Thymus (tissue), 14 donors: Measurements from ENCODE around the gene DCHS1. TPM values are rescaled to one million over a fixed set of nuclear protein-coding genes. Genes with fewer than 3 reads are reported as not detected.
A peak's percentile ranks its signal among the peaks of the same experiment; 100 is the strongest.
"Not testable (repeated sequence)": the region's sequence is repeated elsewhere in the genome, so short reads cannot be mapped to it uniquely, and the experiment has no call there.

Experiments
- DNase-seq, 9 donors: peaks; one replicate each; pipeline ENCODE4 v3.0.0-alpha.2; 2013; ENCODE audit warnings: low spot score in 9 of 9, low read depth in 6 of 9, missing footprints in 1 of 9
- H3K27ac ChIP-seq, 2 donors: one replicate each; pipeline ENCODE4 v1.5.1; 2013; ENCODE audit warnings: control low read depth in 1 of 2, low read depth in 1 of 2, low read length in 1 of 2, mild to moderate bottlenecking in 1 of 2, moderate library complexity in 1 of 2
- H3K27me3 ChIP-seq, 2 donors: one replicate each; pipeline ENCODE4 v1.5.1; 2013; ENCODE audit warnings: low read length in 1 of 2; ENCODE audit not compliant: control insufficient read depth in 2 of 2, insufficient read depth in 1 of 2
- H3K36me3 ChIP-seq, 2 donors: one replicate each; pipeline ENCODE4 v1.5.1; 2013; ENCODE audit warnings: low read length in 1 of 2, mild to moderate bottlenecking in 1 of 2, moderate library complexity in 1 of 2; ENCODE audit not compliant: control insufficient read depth in 2 of 2, insufficient read depth in 2 of 2
- H3K4me1 ChIP-seq, 2 donors: one replicate each; pipeline ENCODE4 v1.5.1; 2013; ENCODE audit warnings: low read length in 2 of 2; ENCODE audit not compliant: control insufficient read depth in 2 of 2, insufficient read depth in 2 of 2
- H3K4me3 ChIP-seq, 2 donors: one replicate each; pipeline ENCODE4 v1.5.1; 2013; ENCODE audit warnings: low read length in 2 of 2, control low read depth in 1 of 2, mild to moderate bottlenecking in 1 of 2
- H3K9me3 ChIP-seq, 2 donors: one replicate each; pipeline ENCODE4 v1.5.1; 2013; ENCODE audit warnings: low read length in 1 of 2, mild to moderate bottlenecking in 1 of 2; ENCODE audit not compliant: control insufficient read depth in 2 of 2, insufficient read depth in 1 of 2
- WGBS: extraction: QIAGEN DNeasy Blood & Tissue Kit; methylation state at CpG from one replicate; pipeline ENCODE4 v1.1.7; 2013; 5-methylcytosine and 5-hydroxymethylcytosine counted together
- long read RNA-seq, 10 donors: transcript quantifications; one replicate each; lab custom pipeline, GENCODE V29; 2026
- polyA plus RNA-seq: library from polyadenylated mRNA; stranded (reverse); fragments of 200-250 nt; gene quantifications from one replicate; pipeline ENCODE4 v1.2.3, GENCODE V29; 2013
- total RNA-seq: library from RNA; stranded (reverse); fragments of 120-200 nt; gene quantifications from one replicate; pipeline ENCODE4 v1.2.4, GENCODE V29; 2013
- donor health status: healthy.

DCHS1 gene
- 3.2 TPM for total RNA-seq
- polyA plus RNA-seq = 6.5 TPM
- long read RNA-seq, donor 1 = 0 reads
- long read RNA-seq, donor 2 = 0 reads
- long read RNA-seq, donor 3 = 0 reads
- long read RNA-seq, donor 4 = 0 reads
- long read RNA-seq, donor 5, partial matches to known transcripts = 25 of 25 reads
- long read RNA-seq, donor 5, other reads (novel, unspliced or antisense) = 0 of 25 reads
- long read RNA-seq, donor 6, full-length matches to known transcripts = 1 of 1 reads
- long read RNA-seq, donor 6, partial matches to known transcripts = 0 of 1 reads
- long read RNA-seq, donor 6, other reads (novel, unspliced or antisense) = 0 of 1 reads
- long read RNA-seq, donor 7, partial matches to known transcripts = 5 of 5 reads
- long read RNA-seq, donor 7, other reads (novel, unspliced or antisense) = 0 of 5 reads
- long read RNA-seq, donor 8 = 0 reads
- long read RNA-seq, donor 9 = 0 reads
- long read RNA-seq, donor 10 = 0 reads

- whole genome bisulfite sequencing = 13% methylated on average over 49 of the region's 56 CpGs
These were observed at the start of gene DCHS1 for GRCh38 chr11:6655790-6656583. Gene DCHS1 (minus strand): TSS chr11:6655809. CDS start chr11:6641613, 14,196 bp downstream.

GRCh38 chr11:6703247-6704063, 47.8 kb upstream of the DCHS1 start:
- no peak overlapping the region for H3K27ac ChIP-seq
- WGBS = 94% methylated on average over 2 of the region's 2 CpGs
- H3K36me3 ChIP-seq = no peaks in the 10 kb centered on the region
- no peaks in the 10 kb centered on the region for H3K9me3 ChIP-seq
- H3K27me3 ChIP-seq = no peaks in the 10 kb centered on the region
- DNase-seq = peak in 2 of 9 donors; percentile 4 to 35
- H3K4me1 ChIP-seq = no peaks in the 10 kb centered on the region
- H3K4me3 ChIP-seq = no peak overlapping the region

More at GRCh38 chr11:6655790-6656583, at the start of gene DCHS1:
- peak in 1 of 9 donors; percentile 38 for DNase-seq
- Histone ChIP-seq H3K27me3 (peaks cover 19 to 29% of the 10 kb centered on the region in 2 donors), H3K36me3 (no peaks in the 10 kb centered on the region), H3K9me3 (peaks cover 0 to 1% of the 10 kb centered on the region in 2 donors), H3K4me1 (peaks cover 2 to 15% of the 10 kb centered on the region in 2 donors), H3K4me3 (peak within 1 kb of the TSS; percentile 41 to 64), H3K27ac (peak within 1 kb of the TSS; percentile 42 to 68)

- H3K27ac ChIP-seq, H3K4me3 ChIP-seq, H3K36me3 ChIP-seq, DNase-seq, H3K27me3 ChIP-seq, H3K4me1 ChIP-seq, H3K9me3 ChIP-seq: not testable (repeated sequence)
- WGBS = 80% methylated on average over 3 of the region's 3 CpGs
These were observed 46.3 kb upstream of the DCHS1 start for GRCh38 chr11:6701955-6702354.

DNA sequence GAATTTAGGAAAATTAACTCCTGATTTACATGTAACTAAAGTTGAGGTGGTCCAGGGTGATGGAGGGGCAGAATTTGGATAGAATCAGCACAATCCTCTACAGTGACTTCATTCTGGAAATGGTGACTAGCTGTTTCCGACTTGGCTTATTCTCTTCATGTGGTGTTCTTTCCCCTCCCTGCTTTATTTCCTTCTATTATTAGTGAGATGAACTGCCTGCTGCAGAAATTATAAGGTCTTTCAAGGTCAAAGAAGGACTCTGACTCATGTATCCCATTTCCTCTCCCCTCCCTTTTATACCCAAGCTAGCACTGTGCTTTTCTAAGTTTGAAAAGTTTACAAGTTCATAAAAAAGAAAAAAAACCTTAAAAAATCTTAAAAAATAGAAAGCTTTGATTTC, 39.8 kb upstream of the DCHS1 start:
- 93% methylated on average over 1 of the region's 1 CpG for WGBS
- Histone ChIP-seq H3K4me3 (no peak overlapping the region), H3K9me3 (no peaks in the 10 kb centered on the region), H3K4me1 (no peaks in the 10 kb centered on the region), H3K27me3 (no peaks in the 10 kb centered on the region), H3K27ac (peak overlapping the region in 1 of 2 donors; percentile 31), H3K36me3 (no peaks in the 10 kb centered on the region)
- no peak for DNase-seq

GRCh38 chr11:6694229-6694535, 38.6 kb upstream of the DCHS1 start:
- no peak overlapping the region for H3K27ac ChIP-seq
- 69% methylated on average over 1 of the region's 1 CpG for WGBS
- DNase-seq = no peak
- no peaks in the 10 kb centered on the region for H3K4me1 ChIP-seq
- H3K4me3 ChIP-seq = no peak overlapping the region
- no peaks in the 10 kb centered on the region for H3K27me3 ChIP-seq
- H3K36me3 ChIP-seq = no peaks in the 10 kb centered on the region
- no peaks in the 10 kb centered on the region for H3K9me3 ChIP-seq

- Histone ChIP-seq H3K4me3 (no peak overlapping the region), H3K27me3 (no peaks in the 10 kb centered on the region), H3K9me3 (no peaks in the 10 kb centered on the region), H3K36me3 (no peaks in the 10 kb centered on the region), H3K4me1 (no peaks in the 10 kb centered on the region), H3K27ac (no peak overlapping the region)
- no peak for DNase-seq
- 98% methylated on average over 1 of the region's 1 CpG for WGBS
These were observed 38.0 kb upstream of the DCHS1 start for GRCh38 chr11:6693342-6694228.

GRCh38 chr11:6692128-6692527, 36.5 kb upstream of the DCHS1 start:
- no peak overlapping the region for H3K4me3 ChIP-seq
- no peaks in the 10 kb centered on the region for H3K36me3 ChIP-seq
- no peak for DNase-seq
- no peak overlapping the region for H3K27ac ChIP-seq
- no peaks in the 10 kb centered on the region for H3K9me3 ChIP-seq
- no peaks in the 10 kb centered on the region for H3K4me1 ChIP-seq
- no peaks in the 10 kb centered on the region for H3K27me3 ChIP-seq

- not testable (repeated sequence) for H3K27ac ChIP-seq, H3K36me3 ChIP-seq, H3K4me1 ChIP-seq, H3K9me3 ChIP-seq, DNase-seq, H3K4me3 ChIP-seq, H3K27me3 ChIP-seq
- 91% methylated on average over 8 of the region's 11 CpGs for WGBS
These were observed 35.0 kb upstream of the DCHS1 start for GRCh38 chr11:6690431-6691132.
